NCI-H1417 (cell line): Measurements from ENCODE around the gene TCERG1L.
A peak's percentile ranks its signal among the peaks of the same experiment; 100 is the strongest.
"Not testable (repeated sequence)": the region's sequence is repeated elsewhere in the genome, so short reads cannot be mapped to it uniquely, and the experiment has no call there.

Experiments
- DNase-seq, 3 experiments: peaks; one replicate each; lab custom pipeline; 2025; lab: John Stamatoyannopoulos, UW

Gene TCERG1L

GRCh38 chr10:131165092-131165491 lies 146.4 kb downstream of the TCERG1L start:
- DNase-seq = no peak

DNA sequence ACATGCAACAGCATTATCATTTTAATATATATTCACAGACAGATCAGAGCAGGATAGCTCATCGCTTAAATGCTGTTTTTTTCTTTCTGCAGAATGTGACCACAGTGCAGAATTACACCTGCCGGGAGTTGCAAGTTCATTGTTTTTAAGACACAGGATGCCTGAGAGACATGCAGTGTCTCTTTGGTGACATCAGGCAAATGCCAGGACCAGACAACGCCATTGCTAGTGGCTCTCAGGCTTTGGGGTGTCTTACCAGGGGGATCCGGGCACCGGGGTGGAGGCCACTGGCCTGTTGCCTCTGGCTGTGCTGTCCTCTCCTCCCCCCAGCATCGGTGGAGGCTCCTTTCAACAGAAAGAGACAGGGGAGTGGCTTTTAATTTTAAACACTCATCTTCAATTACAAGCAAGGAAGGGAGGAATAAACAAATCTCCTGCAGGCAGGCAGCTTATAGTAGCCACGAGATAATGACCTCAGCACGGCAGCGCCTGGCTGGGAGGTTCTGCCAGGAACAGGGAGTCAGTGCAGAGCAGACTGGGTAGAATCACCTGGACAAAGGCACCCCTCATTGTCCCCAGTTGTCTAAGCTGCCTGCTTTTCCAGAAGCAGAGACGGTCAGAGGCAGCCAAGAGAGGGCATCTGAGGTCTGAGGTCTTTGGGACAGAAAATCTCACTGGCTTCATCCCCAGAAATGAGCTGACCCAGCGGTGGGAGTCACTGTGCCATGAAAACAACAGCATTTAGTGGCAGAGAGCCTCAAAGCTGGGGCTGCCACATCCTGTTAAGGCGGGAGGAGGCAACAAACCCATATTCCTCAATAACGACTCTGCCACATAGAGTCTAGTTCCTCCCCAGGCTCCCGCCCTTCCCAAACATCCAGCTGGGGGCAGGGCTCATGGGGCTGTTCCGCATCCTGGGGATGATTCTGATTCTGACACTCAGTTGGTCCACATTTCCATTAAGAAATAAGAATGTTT lies 148.4 kb downstream of the TCERG1L start:
- peak in 2 of 3 experiments; percentile 17 to 46 for DNase-seq

- no peak for DNase-seq
Observed at GRCh38 chr10:131162211-131162610, 149.3 kb downstream of the TCERG1L start.

DNA sequence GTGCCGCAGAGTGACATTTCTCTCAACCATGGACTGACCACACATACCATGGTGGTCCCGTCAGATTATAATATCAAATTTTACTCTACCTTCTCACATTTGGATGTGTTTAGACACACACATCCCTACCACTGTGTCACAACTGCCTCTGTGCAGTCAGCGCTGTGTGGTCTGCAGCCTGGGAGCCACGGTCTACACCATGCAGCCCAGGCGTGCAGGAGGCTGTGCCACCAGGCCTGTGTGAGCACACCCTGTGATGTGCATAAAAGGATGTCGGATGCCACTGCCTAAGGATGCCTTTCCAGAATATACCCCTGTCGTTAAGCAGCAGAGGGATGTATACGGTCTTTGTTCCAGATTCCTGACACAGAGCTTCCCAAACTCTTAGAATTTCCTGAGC lies 150.4 kb downstream of the TCERG1L start:
- no peak for DNase-seq

DNA sequence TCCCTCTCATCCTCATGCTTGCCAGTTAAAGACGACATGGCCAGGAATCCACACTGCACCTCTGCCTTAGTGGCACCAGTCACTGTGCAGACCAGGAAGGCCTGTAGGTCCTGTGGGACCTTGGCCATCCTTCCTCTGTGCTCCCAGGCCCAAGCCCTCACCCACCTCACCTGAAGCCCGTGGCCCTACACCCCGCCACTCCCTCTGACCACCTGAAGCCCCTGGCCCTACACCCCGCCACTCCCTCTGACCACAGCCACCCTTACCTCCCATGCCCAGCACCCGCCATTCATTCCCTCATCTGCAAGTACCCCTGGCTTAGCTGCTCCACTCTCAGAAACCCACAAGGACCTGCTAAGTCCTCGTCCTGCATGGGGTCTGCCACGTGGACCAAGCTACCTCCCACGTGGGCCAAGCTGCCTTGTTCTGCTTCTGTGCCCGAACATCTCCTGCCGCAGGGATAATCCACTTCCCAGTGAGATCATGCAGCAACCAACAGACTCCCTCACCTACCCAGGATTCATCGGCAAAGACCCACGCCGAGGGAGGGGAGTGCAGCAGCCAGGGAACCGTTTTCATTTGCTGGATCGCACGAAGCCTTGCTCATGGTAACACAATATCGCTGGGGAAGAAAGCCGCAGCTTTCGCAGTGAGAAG lies 151.2 kb downstream of the TCERG1L start:
- DNase-seq = no peak

- peak in 1 of 3 experiments; percentile 56 for DNase-seq
Observed at GRCh38 chr10:131159771-131160170, 151.8 kb downstream of the TCERG1L start.

DNA sequence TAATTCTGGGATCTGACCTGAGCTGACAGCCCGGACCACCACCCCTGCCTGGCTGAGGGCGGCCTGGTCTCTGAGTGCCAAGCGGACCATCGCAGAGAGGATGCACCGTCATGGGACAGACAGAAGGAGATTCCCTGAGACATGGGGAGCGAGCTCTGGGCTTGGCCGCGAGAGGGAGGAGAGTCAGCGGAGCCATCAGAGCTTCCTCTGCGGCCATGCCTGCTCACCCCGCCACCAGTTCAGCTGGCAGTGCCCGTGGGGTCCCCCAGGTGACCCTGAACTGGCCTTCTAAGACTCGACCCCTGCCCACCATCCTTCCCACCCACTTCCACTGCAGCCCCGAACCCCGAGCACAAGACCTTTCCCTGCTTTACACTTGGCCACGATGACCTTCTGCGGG lies 152.8 kb downstream of the TCERG1L start:
- no peak for DNase-seq

- no peak for DNase-seq
Observed at GRCh38 chr10:131157899-131158298, 153.6 kb downstream of the TCERG1L start.

DNA sequence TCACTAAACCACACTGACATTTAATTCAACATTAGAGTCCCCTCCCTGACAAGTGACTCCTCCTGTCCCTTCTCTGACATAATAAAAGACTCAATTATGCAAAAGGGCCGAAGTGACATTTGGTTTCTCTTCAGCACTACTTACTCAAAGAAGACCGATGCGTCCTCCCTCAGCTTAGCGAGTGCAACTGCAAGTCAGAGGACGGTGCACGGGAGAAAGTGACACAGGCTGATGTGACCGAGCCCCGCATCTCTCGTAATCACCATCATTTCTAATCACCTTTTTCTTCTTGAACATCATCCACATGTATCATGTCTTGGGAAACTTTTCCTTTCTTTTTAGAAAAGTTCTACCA lies 155.7 kb downstream of the TCERG1L start:
- no peak for DNase-seq

DNA sequence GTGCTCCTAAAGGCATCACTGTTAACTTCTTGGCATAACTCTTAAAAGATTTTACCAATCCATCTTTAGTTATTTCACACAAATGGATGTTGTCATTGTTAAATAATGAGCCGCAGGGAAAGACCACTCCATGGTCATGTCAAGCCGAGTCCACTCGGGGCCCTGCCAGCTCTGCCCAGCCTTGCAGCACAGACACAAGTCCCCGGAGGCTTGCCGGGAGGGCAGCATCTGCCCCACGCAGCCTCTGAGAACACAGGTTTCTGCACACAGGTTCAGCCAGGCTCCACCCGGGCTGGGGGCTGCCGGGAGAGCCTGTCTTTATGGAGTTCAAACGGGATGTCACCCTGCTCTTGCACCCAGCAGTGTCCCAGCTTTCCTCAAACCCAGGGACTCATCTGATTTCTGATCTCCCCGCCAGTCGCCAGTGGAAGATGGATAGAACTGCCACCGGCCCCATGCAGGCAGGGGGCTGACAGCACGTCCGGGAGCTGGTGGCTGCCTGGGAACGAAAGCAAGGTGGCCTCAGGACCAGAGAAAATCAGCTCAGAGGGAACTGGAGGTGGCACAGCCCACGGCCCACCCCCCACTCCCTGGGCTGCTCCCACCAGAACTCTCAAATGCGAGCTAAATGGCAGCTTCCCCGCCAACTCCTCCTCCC lies 156.2 kb downstream of the TCERG1L start:
- no peak for DNase-seq

DNA sequence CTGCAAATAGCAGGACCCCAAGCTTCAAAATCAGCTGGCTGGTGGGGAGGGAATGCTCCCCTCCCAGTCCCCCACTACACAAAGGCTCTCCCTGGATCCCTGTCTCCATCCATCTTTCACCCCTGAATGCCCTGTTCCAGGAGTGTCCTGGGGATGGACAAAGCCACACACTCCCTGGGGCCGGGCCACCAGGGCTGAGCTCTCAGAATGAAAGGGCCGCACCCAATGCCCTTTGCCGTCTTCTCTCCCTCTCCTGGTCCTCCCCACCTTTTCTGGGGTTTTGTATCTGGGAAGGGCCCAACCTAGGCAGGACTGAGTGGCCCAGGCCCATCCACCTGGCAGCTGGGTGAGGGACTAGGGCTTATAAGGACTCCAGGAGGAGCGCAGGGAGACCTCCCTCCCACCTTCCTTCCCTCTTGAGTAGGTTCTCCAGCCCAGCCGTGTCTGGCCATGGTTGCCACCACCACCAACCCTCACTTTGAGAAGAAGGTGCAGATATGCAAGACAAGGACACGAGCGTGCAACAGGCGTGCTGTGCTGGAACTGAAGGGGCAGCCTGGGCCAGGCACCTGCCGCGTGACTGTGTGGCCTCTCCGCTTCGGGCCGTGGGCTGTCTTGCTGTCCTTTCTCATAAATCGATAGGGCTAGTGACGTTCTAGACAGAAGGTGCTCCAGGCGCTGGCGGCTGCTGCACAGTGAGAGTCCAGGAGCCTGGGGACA lies 157.1 kb downstream of the TCERG1L start:
- no peak for DNase-seq

GRCh38 chr10:131152456-131152855 lies 159.1 kb downstream of the TCERG1L start:
- not testable (repeated sequence) for DNase-seq

DNA sequence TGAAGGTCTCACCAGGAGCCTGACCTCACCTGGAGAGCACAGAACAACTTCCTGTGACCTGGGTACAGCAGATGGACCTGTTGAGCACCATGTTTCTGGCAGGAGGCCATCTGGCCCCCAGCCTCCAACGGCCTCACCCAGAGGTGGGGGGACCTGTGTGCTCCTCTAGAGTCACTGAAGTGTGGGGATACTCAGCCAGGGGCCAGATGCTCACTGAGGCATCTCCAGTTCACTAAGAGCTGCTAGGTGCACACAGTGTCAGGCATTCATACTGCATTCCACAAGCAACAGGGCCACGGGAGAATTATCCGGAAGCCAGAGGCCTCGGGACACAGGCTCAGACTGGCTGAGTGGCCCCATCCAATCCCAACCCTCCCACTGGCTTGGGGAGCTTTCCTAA lies 161.4 kb downstream of the TCERG1L start:
- DNase-seq = no peak

GRCh38 chr10:131149586-131149985 lies 161.9 kb downstream of the TCERG1L start:
- DNase-seq = no peak

- no peak for DNase-seq
Observed at GRCh38 chr10:131149111-131149510, 162.4 kb downstream of the TCERG1L start.

DNA sequence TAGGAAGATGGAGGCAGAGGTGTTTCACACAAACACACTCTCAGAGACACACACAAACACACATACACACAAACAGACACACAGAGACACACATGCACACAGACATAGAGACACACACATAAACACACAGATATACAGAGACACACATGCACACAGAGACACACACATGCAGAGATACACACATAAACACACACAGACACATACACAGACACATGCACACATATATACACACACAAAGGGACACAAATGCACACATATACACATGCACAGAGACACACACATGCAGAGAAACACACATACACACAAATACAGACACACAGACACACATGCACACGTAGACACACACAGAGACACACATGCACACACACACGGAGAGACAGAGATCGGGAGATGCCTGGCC lies 163.3 kb downstream of the TCERG1L start:
- no peak for DNase-seq

DNA sequence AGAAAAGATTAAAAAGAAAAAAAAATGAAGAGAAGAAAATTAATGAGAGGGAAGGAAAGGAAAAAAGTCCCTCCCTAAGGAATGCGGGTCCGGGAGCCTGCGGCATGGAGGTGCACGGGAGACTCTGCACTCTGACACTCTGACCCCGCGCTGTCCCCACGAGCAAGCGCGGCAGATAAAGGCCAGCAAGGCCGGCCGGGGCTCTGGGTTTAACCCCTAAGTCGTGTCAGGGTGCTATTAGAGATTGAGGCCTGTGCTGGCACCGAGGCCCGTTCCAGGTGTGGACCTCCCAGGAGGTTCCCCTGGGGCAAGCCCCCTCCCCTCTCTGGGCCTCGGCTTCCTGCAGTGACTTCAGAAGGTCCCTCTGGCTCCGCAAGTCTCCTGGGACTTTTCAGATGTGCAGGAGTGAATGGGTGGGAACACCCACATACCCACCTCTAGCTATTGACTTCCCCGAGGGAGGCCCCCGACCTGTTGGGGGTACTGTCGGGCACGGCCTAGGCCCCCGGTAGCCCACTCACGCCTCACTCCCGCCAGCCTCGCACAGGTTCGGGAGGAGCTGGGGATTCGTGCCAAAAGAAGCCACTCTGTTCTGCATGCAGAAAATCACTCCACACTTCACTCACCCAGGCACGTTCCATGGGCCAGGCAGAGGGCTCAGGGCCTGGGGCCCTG lies 164.1 kb downstream of the TCERG1L start:
- no peak for DNase-seq

DNA sequence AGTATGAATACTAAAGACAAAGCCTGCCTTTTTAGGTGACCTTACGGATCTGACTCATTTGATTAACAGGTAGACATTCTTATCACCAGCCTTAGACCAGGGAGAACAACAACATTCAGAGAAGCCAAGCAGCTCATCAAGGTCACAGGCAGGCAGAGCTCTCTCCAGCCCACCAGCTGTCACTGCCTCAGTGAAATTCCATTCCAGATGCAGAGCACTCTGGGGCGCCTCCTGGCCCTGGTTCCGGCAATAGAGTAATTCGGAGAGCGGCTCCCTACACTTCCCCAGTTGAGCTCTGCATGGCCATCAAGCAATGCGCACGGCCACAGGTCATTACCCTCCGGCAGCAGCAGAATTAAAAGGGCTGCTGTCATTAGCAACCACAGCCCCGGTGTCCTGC lies 164.7 kb downstream of the TCERG1L start:
- DNase-seq = no peak

DNA sequence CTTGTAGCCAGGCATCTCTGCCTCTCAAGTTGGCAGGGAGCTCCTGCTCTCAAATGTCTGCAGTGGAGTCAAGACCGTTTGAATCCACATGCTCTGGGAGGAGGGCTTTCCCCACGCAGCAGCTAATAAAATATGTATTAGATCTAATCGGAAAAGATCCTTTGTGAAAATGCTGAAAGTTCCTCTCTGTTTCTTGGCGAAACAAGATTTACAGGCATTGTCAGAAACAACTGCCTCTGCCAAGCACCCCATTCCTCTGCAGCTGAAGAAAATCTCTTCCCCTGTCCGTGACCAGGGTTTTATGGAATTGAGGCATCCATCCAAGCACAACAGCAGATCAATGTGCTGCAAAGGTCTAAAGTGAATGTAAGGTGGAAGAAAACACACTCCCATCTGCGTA lies 165.8 kb downstream of the TCERG1L start:
- no peak for DNase-seq

DNA sequence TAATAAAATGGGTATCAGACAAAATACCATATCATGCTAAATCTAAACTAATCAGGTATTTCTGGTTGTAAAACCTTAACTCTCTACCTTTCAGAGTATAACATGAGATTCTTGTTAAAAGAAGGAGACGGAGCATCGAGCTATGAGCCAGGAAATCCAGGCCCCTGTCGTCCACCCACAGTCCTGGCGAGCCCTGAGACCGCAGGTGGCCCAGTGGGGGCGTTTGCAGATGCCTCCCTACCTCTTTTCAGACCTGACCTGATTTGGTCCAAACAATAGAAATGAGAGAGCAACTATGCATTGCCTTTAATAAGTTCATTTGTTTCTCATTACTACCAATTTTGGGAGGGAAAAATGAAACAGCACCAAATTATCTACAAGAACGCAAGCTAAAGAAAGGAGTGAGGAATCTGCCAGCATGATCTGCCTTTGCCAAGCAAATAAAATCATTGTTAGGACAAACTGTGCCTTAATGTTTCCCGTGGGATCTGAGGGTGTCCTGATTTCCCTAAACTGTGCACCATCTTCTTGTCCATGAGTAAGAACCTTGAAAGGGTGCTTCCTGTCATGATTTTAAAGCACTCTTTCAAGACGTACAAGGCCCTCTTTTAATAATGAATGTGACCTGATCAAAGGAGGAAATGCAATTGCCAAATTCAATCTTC lies 166.7 kb downstream of the TCERG1L start:
- DNase-seq = no peak

- no peak for DNase-seq
Observed at GRCh38 chr10:131144196-131144595, 167.3 kb downstream of the TCERG1L start.
